NCI-H748 (cell line): ENCODE measurements around the gene YJU2.
A peak's percentile ranks its signal among the peaks of the same experiment; 100 is the strongest.

ENCODE experiments used
- DNase-seq: peaks from one replicate; lab custom pipeline; 2025; ENCODE audit not compliant: unreplicated experiment; lab: John Stamatoyannopoulos, UW

The YJU2 gene

DNA sequence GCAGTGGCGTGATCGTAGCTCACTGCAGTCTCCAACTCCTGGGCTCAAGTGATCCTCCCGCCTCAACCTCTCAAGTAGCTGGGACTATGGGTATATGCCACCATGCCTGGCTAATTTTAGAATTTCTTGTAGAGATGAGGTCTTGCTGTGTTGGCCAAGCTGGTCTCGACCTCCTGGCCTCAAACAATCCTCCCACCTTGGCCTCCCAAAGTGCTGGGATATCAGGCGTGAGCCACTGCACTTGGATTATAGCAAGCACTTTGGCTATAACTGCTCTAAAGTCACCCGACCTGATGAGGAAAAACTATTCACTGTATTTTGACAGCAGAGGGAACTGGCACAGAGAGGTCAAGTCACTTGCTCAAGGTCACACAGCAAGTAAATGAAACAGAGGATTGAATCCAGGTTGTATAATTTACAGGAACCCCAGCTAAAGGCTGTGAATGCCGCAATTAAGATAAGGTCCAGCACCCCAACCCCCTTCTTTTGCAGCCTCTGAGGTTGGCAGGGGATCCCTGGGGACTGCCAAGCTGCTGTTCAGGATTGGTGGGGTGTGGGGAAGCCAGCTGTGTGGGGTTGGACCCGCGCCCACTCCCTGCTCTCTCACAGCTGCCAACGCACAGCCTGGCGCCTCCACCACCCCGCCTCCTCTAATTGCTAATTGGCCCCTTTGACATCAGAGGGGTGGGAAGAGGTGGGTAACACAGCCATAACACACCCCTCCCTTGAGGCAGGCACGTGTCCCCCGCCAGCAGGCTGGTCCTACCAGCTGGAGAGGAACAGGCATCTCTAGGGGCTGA, 49.3 kb downstream of the YJU2 start:
- peak; percentile 74 for DNase-seq

DNA sequence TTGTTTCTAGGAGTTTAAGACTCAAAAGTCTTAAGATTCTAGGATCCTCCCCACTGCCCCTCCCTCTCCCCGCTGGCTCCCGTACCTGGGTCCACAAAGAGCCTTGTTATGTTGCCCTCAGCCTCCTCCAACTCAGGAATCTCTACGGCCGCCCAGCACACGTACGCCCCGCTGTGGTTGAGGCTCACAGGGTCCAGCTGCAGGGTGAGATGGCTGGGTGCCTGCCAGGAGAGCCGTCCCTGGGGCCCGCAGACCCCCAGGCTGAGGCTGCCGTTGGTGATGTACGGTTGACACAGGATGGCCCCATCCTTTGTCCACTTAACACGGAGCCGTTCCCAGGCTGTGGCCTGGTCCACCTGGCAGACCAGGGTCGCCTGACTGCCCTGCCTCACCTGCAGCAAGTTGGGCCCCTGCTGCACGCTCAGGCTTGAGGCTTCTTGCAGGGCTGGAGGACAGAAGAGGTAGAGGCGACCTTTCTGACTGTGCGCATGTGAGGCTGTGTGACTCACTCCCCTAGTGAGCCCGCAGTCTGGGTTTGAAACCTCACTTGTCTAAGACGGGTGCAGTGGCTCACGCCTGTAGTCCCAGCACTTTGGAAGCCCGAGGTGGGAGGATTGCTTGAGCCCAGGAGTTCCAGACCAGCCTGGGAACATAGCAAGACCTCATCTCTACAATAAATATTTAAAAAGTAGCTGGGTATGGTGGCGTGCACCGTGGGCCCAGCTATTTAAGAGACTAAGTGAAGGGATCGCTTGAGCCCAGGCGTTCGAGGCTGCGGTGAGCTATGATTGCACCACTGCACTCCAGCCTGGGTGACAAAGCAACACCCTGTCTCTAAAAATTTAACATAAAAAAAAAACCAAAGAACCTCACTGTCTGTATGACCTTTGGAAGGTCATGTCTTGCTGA, 51.3 kb downstream of the YJU2 start:
- DNase-seq, result no peak

DNA sequence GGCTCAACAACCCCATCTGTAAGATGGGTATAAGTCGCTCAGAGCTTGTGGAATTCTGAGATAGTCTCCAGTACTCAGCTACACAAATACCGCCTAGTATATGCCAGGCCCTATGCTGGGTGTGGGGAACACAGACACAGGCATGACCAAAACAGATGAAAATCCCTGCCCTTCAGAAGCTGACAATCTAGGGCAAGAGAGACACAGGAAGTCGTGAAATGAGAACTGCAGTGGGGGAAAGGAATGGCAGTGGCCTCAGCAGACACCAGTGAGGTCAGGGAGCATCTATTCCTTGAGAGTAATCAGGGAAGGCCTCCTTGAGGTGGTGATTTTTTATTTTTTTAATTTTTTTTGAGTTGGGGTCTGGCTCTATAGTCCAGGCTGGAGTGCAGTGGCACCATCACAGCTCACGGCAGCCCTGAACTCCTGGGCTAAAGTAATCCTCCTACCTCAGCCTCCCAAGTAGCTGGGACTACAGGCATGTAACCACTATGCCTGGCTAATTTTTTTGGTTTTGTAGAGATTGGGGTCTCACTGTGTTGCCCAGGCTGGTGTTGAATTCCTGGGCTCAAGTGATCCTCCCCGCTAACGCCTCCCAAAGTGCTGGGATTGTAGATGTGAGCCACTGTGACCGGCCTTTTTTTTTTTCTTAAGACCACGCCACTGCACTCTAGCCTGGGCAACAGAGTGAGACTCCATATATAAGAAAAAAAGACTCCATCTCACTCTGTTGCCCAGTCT, 52.1 kb downstream of the YJU2 start:
- no peak for DNase-seq

DNA sequence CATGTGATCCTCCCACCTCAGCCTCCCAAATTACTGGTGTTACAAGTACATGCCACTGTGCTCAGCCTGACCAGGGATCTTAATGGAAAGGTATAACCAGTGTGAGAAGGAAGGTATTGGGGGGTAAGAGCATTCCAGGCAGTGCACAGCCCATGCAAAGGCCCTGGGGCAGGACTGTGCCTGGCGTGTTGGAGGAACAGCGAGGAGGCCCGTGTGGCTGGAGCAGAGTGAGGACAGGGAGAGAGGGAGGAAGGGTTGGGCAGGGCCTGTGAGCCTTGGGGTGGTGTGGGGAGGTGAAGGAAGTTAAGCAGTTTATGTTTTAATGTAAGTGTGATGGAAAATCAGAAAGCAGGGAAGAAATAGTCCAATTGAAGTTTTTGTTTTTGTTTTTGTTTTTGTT, 53.7 kb downstream of the YJU2 start:
- no peak for DNase-seq

DNA sequence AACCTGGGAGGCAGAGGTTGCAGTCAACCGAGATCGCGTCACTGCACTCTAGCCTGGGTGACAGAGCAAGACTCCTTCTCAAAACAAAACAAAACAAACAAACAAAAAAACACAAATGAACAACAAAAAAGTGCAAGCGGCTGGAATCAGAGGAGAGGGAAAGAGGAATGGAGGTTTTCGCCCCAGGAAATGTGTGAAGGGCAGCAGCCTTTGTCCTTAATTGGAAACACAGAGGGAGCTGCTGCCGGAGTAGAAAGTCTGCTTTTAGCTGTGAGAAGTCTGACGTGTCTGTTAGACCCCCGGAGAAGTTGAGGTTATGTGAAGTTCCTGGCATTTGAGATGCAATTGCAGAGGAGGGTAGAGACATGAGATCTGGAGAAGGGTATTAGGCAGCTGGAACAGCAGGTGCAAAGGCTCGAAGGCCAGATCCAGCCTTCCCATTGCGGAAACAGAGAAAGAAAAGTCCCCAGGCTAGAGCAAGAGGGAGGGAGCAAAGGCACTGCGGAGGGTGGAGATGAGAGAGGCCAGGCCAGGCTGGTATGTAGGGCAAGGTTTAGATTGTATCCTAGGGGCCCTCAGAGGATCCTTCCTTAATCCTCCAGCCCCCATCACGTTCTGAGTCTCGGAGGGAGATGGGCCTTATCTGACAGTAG, 54.8 kb downstream of the YJU2 start:
- no peak for DNase-seq

DNA sequence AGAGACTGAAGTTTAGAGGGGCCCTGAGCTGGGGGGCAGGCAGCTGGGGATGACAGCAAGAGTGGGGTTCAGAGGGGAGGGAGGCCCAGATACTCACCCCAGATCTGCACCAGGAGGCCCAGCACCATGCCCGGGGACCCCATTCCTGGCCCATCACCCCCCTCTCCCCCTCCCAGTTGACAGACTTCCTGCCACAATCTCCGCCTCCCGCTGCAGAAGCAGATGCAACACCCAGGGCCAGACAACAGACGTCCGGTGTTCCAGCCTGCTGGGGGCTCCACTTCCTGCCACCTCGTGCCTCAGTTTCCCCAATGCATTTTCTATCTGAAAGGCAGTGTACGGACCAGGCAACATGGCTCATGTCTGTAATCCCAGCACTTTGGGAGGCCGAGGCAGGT, 55.4 kb downstream of the YJU2 start, which contains the start of gene TMIGD2:
Gene TMIGD2, minus strand, starts transcription at position 147 of the 398 bp plus-strand sequence. Its CDS starts 4 bp downstream, at position 143.
- no peak for DNase-seq

DNA sequence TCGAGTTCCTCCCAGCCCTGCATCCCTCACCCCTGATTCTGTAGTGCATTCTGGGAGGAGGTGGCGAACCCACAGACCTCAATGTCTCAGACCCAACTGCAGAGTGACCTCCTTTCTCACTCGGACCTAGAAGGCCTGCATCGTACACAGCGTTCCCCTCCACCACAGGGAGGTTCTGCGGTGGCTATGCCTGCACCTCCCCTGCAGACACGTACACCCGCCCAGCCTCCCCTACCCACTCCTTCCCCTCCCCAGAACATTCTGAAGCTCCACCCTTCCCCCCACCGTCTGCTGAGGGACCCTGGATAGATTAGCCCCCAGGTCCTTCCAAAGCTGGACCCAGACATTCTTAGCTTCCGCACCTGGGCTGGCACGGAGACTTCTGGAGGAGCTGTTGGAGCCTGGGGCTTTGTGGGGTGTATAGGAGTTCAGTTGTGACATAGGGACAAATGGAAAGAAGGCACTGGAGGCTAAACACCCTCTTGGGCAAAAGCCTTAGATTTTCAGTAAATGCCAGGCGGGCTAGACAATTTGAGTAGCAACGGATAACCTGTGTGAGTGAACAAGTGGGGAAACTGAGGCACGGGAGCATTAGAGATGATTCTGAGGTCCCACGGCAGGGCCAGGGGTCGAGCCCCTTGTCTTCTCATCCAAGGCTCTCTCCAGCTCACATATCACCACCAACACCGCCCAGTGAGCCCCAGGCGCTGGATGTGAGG, 57.1 kb downstream of the YJU2 start:
- DNase-seq, result no peak

DNA sequence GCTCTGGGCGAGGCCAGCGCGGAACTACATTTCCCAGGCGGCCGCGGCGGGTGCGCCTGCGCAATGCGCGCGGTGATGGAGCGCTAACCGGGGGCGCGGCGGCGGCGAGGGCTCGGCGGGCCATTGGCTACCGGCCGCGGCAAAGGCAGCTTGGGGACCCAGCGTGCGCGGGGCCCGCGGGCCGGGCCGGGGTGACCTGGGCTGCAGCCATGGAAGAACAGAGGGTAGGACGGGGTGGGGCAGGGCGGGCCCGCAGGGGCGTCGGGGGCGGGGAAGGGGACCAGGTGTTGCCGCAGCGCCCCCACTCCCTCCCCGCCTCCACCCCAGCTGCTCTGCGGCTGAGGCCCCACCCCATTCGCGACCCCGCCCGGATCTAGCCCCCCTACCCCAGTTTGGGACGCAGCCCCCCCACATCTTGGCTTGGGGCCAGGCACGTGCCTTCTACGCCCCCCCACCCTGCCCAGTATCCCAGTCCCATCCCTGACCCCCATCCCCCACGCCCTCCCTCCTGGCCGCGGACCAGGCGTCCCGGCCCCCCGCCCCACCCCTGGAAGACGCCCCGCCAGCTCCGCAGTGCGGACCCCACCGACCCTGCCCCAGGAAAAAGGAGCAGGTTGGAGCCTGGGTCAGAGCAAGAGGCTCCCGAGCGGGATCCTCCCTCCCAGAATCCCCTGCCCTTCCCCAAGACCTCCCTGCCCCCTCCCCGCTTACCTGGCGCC, 57.8 kb downstream of the YJU2 start, which contains the start of gene FSD1:
Gene FSD1, plus strand, starts transcription at position 61 of the 719 bp plus-strand sequence. Its CDS starts 149 bp downstream, at position 210.
- peak; percentile 74 for DNase-seq

DNA sequence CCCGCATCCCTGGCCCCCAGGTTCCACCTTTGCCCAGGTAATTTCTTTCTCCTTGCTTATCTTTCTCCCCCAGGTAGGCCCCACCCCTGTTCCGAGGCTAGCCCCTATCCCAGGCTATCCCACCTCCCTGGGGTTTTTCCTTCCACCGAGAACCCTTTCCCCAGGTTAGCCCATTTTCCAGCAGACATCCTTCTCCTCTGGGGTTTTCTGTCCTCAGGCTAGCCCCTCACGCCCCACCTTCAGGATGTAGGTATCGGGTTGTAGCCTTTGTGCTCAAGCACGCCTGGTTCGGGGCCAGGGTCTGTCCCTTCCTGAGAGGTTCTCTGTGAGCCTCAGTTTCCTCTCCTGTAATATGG, 58.4 kb downstream of the YJU2 start:
- no peak for DNase-seq

DNA sequence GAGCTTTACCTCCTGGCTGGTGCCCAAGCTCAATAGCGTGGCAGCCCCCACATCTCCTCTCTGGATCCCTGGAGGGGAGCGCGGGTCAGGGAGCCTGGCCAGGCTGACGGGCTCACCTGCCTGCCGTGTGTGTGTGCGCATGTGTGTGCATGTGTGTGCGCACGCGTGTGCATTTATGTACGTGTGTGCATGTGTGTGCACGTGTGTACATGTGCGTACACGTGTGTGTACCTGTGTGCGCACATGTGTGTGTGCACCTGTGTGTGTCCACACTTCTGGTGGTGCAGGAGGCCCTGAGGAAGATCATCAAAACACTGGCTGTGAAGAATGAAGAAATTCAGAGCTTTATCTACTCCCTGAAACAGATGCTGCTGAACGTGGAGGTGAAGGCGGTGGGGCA, 58.8 kb downstream of the YJU2 start:
- DNase-seq, result no peak

DNA sequence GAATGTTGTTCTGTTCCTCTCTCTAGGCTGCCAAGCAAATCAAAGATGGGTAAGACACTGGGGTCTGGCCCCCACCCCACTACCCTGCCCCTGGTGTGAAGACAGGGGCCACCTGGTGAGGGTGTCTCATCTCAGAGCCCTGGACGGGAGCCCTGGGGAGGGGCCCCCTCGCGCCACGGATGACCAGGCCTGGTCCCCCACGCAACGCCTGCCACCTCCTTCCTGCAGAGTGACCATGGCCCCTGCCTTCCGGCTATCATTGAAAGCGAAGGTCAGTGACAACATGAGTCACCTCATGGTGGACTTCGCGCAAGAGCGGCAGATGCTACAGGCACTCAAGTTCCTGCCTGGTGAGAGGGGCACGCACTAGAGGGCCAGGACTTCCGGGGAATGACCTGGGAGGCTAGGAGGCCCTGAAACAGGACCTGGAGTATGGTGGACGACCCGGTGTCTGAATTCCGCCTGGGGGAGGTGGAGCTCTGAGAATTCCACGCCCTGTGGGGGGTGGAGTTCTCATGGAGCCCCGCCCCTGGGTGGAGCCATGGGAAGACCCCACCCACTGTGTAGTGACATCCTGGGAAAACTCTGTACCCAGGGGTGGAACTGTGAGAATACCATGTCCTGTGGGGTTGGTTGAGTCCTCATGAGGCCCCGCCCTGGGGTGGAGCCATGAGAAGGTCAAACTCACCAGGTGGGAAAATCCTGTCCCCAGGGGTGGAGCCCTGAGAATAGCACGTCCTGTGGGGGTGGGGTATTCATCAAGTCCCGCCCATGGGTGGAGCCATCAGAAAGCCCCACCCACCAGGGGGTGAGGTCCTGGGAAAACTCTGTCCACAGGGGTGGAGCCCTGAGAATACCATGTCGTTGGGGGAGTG, 63.6 kb downstream of the YJU2 start:
- no peak for DNase-seq

DNA sequence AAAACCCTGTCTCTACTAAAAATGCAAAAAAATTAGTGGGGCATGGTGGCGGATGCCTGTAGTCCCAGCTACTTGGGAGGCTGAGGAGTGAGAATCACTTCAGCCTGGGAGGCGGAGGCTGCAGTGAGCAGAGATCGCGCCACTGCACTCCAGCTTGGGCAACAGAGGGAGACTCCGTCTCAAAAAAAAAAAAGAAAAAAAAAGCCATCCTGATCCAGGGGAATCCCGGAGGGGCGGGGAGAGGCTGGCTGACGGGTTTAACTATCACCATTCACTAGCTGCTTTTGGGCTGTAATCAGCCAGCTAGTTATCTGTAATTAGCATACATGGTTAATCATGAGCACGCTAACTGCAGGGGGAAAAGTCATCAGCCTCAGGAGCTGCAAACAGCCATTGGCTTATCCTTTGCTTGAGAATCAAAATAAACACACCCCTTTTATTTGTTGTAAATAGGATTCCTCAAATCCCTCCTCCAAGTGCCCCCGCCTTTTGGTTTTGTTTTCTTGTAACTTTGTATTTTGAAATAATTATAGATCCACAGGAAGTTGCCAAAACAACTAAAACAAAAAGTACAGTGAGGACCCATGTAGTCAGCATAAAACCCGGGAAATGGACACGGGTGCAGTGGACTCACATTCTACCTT, 67.1 kb downstream of the YJU2 start:
- DNase-seq, result no peak

DNA sequence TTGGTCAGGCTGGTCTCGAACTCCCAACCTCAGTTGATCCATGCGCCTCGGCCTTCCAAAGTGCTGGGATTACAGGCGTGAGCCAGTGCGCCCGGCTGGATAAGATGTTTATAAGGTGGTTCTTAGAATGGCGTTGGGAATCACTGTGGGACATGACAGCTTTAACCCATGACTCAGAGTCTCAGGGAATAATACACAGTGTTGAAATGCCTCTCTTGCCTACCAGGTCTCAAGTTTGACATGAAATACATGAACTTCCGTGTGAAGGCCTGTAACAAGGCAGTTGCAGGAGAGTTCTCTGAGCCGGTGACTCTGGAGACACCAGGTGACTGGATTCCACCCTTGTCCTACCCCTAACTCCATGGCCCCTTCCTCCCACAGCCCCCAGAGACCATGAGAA, 70.1 kb downstream of the YJU2 start:
- no peak for DNase-seq

DNA sequence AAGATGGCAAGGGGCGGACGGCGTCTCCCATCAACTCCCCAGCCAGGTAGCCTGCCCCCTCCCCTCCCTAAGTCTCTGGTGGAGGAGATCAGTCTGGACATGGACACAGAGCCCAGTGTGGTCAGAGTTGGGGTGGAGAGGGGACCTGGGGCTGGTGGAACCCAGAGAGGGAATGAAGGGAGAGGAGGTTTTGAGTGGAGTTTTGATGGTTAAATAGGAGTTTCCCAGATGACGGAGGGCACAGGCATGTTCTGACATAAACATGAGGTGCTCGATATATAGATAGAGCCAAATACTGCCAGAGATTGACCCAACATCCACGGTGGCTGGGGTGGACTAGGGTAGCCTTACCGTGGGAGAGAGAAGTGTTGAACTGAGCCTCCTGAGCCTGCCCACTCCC, 71.6 kb downstream of the YJU2 start:
- DNase-seq, result no peak
